Activated naive CD8-positive, alpha-beta T cell treated with anti-CD3 and anti-CD28 coated beads, Interleukin-2, amount 10 ng/mL, durations not matched to agents 7 days and 5 days (primary cell): ENCODE measurements around the gene LAMC1. TPM values are rescaled to one million over a fixed set of nuclear protein-coding genes. Genes with fewer than 3 reads are reported as not detected.

Experiments
- ATAC-seq: fragments of 150-1000 bp; cut with Tn5 transposase; one replicate; pipeline ENCODE4 v1.10.0; 2021; ENCODE audit warnings: low read depth, moderate library complexity
- POLR2A ChIA-PET: fragments of 350-600 bp; sonication (Branson Sonifier 250); formaldehyde crosslinking; loops from one replicate; lab custom pipeline; 2021; ENCODE audit warnings: antibody characterized with exemption; lab: Charles Lee
- DNase-seq: peaks from one replicate; pipeline ENCODE4 v3.0.0; 2021
- H3K27ac Mint-ChIP-seq: one replicate; pipeline ENCODE4 v1.8.0; 2022; ENCODE audit warnings: mild to moderate bottlenecking, mixed read lengths
- H3K27me3 Mint-ChIP-seq: one replicate; pipeline ENCODE4 v1.8.0; 2022; ENCODE audit warnings: mild to moderate bottlenecking, moderate library complexity, mixed read lengths
- H3K36me3 Mint-ChIP-seq: one replicate; pipeline ENCODE4 v1.8.0; 2021; ENCODE audit warnings: mild to moderate bottlenecking, mixed read lengths
- H3K4me1 Mint-ChIP-seq: one replicate; pipeline ENCODE4 v1.8.0; 2021; ENCODE audit warnings: mixed read lengths
- H3K4me3 Mint-ChIP-seq: one replicate; pipeline ENCODE4 v1.8.0; 2022; ENCODE audit warnings: mild to moderate bottlenecking, moderate library complexity, mixed read lengths
- H3K9me3 Mint-ChIP-seq: one replicate; pipeline ENCODE4 v1.8.0; 2021; ENCODE audit warnings: mixed read lengths
- total RNA-seq, 2 experiments: library from RNA; stranded (reverse); gene quantifications; one replicate each; pipeline ENCODE4 v1.2.3, GENCODE V29; 2021

Gene LAMC1
- total RNA-seq, 2 experiments from 2014 or later: 0.17 to 0.97 TPM

- POLR2A ChIA-PET: no interaction called here
- Mint-ChIP-seq H3K27me3 (peaks cover 20% of the 10 kb centered on the region), H3K4me3 (no peak overlapping the region), H3K4me1 (no peaks in the 10 kb centered on the region), H3K9me3 (no peaks in the 10 kb centered on the region), H3K36me3 (no peaks in the 10 kb centered on the region), H3K27ac (no peak overlapping the region)
- no peak for ATAC-seq
- DNase-seq: no peak
Observed at GRCh38 chr1:183089025-183089639, 65.9 kb downstream of the LAMC1 start.

GRCh38 chr1:183090391-183091006, 67.3 kb downstream of the LAMC1 start:
- DNase-seq (no peak), ATAC-seq (no peak)
- POLR2A ChIA-PET: no interaction called here
- Mint-ChIP-seq H3K4me1 (no peaks in the 10 kb centered on the region), H3K27ac (no peak overlapping the region), H3K27me3 (peaks cover 25% of the 10 kb centered on the region), H3K36me3 (no peaks in the 10 kb centered on the region), H3K9me3 (no peaks in the 10 kb centered on the region), H3K4me3 (no peak overlapping the region)

- Mint-ChIP-seq H3K27ac (no peak overlapping the region), H3K4me1 (no peaks in the 10 kb centered on the region), H3K36me3 (no peaks in the 10 kb centered on the region), H3K9me3 (no peaks in the 10 kb centered on the region), H3K4me3 (no peak overlapping the region), H3K27me3 (peaks cover 25% of the 10 kb centered on the region)
- DNase-seq: no peak
- ATAC-seq: no peak
- POLR2A ChIA-PET: no interaction called here
Observed at GRCh38 chr1:183091181-183091580, 68.0 kb downstream of the LAMC1 start.

- POLR2A ChIA-PET: no interaction called here
- Mint-ChIP-seq H3K36me3 (no peaks in the 10 kb centered on the region), H3K27me3 (peaks cover 21% of the 10 kb centered on the region), H3K27ac (no peak overlapping the region), H3K4me3 (no peak overlapping the region), H3K4me1 (no peaks in the 10 kb centered on the region), H3K9me3 (no peaks in the 10 kb centered on the region)
- no peak for ATAC-seq
- DNase-seq: no peak
Observed at GRCh38 chr1:183092350-183092749, 69.1 kb downstream of the LAMC1 start.

GRCh38 chr1:183093066-183093668, 69.9 kb downstream of the LAMC1 start:
- ATAC-seq: no peak
- Mint-ChIP-seq H3K9me3 (no peaks in the 10 kb centered on the region), H3K27me3 (peaks cover 21% of the 10 kb centered on the region), H3K27ac (no peak overlapping the region), H3K36me3 (no peaks in the 10 kb centered on the region), H3K4me1 (no peaks in the 10 kb centered on the region), H3K4me3 (no peak overlapping the region)
- no peak for DNase-seq
- POLR2A ChIA-PET: no interaction called here

GRCh38 chr1:183093786-183094298, 70.6 kb downstream of the LAMC1 start:
- Mint-ChIP-seq H3K27ac (no peak overlapping the region), H3K36me3 (no peaks in the 10 kb centered on the region), H3K27me3 (peaks cover 21% of the 10 kb centered on the region), H3K4me3 (no peak overlapping the region), H3K9me3 (no peaks in the 10 kb centered on the region), H3K4me1 (no peaks in the 10 kb centered on the region)
- POLR2A ChIA-PET: no interaction called here
- DNase-seq (no peak), ATAC-seq (no peak)

- Mint-ChIP-seq H3K4me1 (no peaks in the 10 kb centered on the region), H3K27ac (no peak overlapping the region), H3K36me3 (no peaks in the 10 kb centered on the region), H3K4me3 (no peak overlapping the region), H3K27me3 (peaks cover 21% of the 10 kb centered on the region), H3K9me3 (no peaks in the 10 kb centered on the region)
- no peak for ATAC-seq
- DNase-seq: no peak
- POLR2A ChIA-PET: no interaction called here
Observed at GRCh38 chr1:183094351-183094750, 71.1 kb downstream of the LAMC1 start.

GRCh38 chr1:183096351-183096750, 73.1 kb downstream of the LAMC1 start:
- H3K4me1 Mint-ChIP-seq: no peaks in the 10 kb centered on the region
- H3K36me3 Mint-ChIP-seq: no peaks in the 10 kb centered on the region
- H3K27ac Mint-ChIP-seq: no peak overlapping the region
- POLR2A ChIA-PET: no interaction called here
- ATAC-seq: no peak
- DNase-seq: no peak
- H3K9me3 Mint-ChIP-seq: no peaks in the 10 kb centered on the region
- peaks cover 21% of the 10 kb centered on the region for H3K27me3 Mint-ChIP-seq
- H3K4me3 Mint-ChIP-seq: no peak overlapping the region

- ATAC-seq (no peak), DNase-seq (no peak)
- POLR2A ChIA-PET: no interaction called here
- Mint-ChIP-seq H3K4me1 (no peaks in the 10 kb centered on the region), H3K36me3 (no peaks in the 10 kb centered on the region), H3K4me3 (no peak overlapping the region), H3K9me3 (no peaks in the 10 kb centered on the region), H3K27ac (no peak overlapping the region), H3K27me3 (peaks cover 19% of the 10 kb centered on the region)
Observed at GRCh38 chr1:183096894-183097293, 73.7 kb downstream of the LAMC1 start.

- H3K36me3 Mint-ChIP-seq: no peaks in the 10 kb centered on the region
- ATAC-seq (no peak), DNase-seq (no peak)
- no peak overlapping the region for H3K27ac Mint-ChIP-seq
- POLR2A ChIA-PET: no interaction called here
- H3K27me3 Mint-ChIP-seq: peaks cover 14% of the 10 kb centered on the region
- H3K4me3 Mint-ChIP-seq: no peak overlapping the region
- no peaks in the 10 kb centered on the region for H3K4me1 Mint-ChIP-seq
- H3K9me3 Mint-ChIP-seq: no peaks in the 10 kb centered on the region
Observed at GRCh38 chr1:183097438-183098051, 74.3 kb downstream of the LAMC1 start.

- Mint-ChIP-seq H3K27me3 (peaks cover 11% of the 10 kb centered on the region), H3K9me3 (no peaks in the 10 kb centered on the region), H3K36me3 (no peaks in the 10 kb centered on the region), H3K27ac (no peak overlapping the region), H3K4me3 (no peak overlapping the region), H3K4me1 (no peaks in the 10 kb centered on the region)
- DNase-seq: no peak
- ATAC-seq: no peak
- POLR2A ChIA-PET: no interaction called here
Observed at GRCh38 chr1:183098317-183098716, 75.1 kb downstream of the LAMC1 start.

GRCh38 chr1:183100361-183100974, 77.2 kb downstream of the LAMC1 start:
- H3K36me3 Mint-ChIP-seq: no peaks in the 10 kb centered on the region
- H3K27ac Mint-ChIP-seq: no peak overlapping the region
- POLR2A ChIA-PET: no interaction called here
- DNase-seq: no peak
- no peaks in the 10 kb centered on the region for H3K4me1 Mint-ChIP-seq
- H3K9me3 Mint-ChIP-seq: no peaks in the 10 kb centered on the region
- no peak overlapping the region for H3K4me3 Mint-ChIP-seq
- H3K27me3 Mint-ChIP-seq: no peaks in the 10 kb centered on the region
- no peak for ATAC-seq

GRCh38 chr1:183101081-183101480, 77.9 kb downstream of the LAMC1 start:
- POLR2A ChIA-PET: no interaction called here
- ATAC-seq (no peak), DNase-seq (no peak)
- H3K4me3 Mint-ChIP-seq: no peak overlapping the region
- no peaks in the 10 kb centered on the region for H3K9me3 Mint-ChIP-seq
- no peaks in the 10 kb centered on the region for H3K36me3 Mint-ChIP-seq
- no peak overlapping the region for H3K27ac Mint-ChIP-seq
- no peaks in the 10 kb centered on the region for H3K27me3 Mint-ChIP-seq
- H3K4me1 Mint-ChIP-seq: no peaks in the 10 kb centered on the region
